Measurements from ENCODE around the gene ZRANB3.

- TF ChIP-seq EZH2 (IDR thresholded peaks at IDR 0.05) (no peak), FOXP2 (optimal IDR thresholded peaks at IDR 0.05; ENCODE audit: control extremely low read depth, extremely low read length, insufficient read depth) (no peak), POLR2AphosphoS5 (IDR thresholded peaks at IDR 0.05; ENCODE audit: borderline replicate concordance, low read depth, low read length) (no peak)
Measured at GRCh38 chr2:135570884-135571283, 39.9 kb upstream of the ZRANB3 start.
